Measurements from ENCODE around the gene TMEM43. TPM values are rescaled to one million over a fixed set of nuclear protein-coding genes. Genes with fewer than 3 reads are reported as not detected.
"Not testable (repeated sequence)": the region's sequence is repeated elsewhere in the genome, so short reads cannot be mapped to it uniquely, and the experiment has no call there.

Gene TMEM43
- total and polyA plus RNA-seq, 7 experiments from 2014 or later, result 30.1 to 55.8 (median 50.3) TPM

GRCh38 chr3:14092464-14092863 lies 32.4 kb upstream of the TMEM43 start:
- ChIA-PET POLR2A (no interaction called here), CTCF (no interaction called here)
- H3K36me3 Mint-ChIP-seq, result peaks cover 0 to 8% (median 0%) of the 10 kb centered on the region in 5 donors
- Histone ChIP-seq H3K9me3 (ENCODE audit: control insufficient read depth in 2 of 3, low read length in 3 of 3) (no peaks in the 10 kb centered on the region), H3K36me3 (ENCODE audit: control insufficient read depth in 2 of 3, insufficient read depth in 3 of 3, low read length in 3 of 3) (no peaks in the 10 kb centered on the region), H3K4me3 (ENCODE audit: low read length) (no peak overlapping the region), H3K4me1 (ENCODE audit: control insufficient read depth in 2 of 2, insufficient read depth in 2 of 2, low read length in 2 of 2) (no peaks in the 10 kb centered on the region), H3K27ac (ENCODE audit: low read depth, low read length) (no peak overlapping the region), H3K27me3 (ENCODE audit: control insufficient read depth in 2 of 2, insufficient read depth in 2 of 2, low read length in 2 of 2) (no peaks in the 10 kb centered on the region)
- no peak for DNase-seq
- H3K27ac Mint-ChIP-seq, result no peak overlapping the region
- H3K4me3 Mint-ChIP-seq, result no peak overlapping the region
- ATAC-seq, result no peak
- peaks cover 2 to 23% (median 10%) of the 10 kb centered on the region in 11 donors for H3K9me3 Mint-ChIP-seq
- peaks cover 17 to 52% (median 30%) of the 10 kb centered on the region in 5 donors for H3K27me3 Mint-ChIP-seq
- H3K4me1 Mint-ChIP-seq, result no peaks in the 10 kb centered on the region
- intact Hi-C loops (cut with micrococcal nuclease), result no loop called here

GRCh38 chr3:14093831-14094230 lies 31.0 kb upstream of the TMEM43 start:
- no peak for DNase-seq
- Mint-ChIP-seq H3K36me3 (peaks cover 0 to 5% (median 0%) of the 10 kb centered on the region in 5 donors), H3K27me3 (peaks cover 23 to 51% (median 35%) of the 10 kb centered on the region in 5 donors), H3K9me3 (peaks cover 0 to 20% (median 7%) of the 10 kb centered on the region in 11 donors), H3K4me3 (no peak overlapping the region), H3K27ac (no peak overlapping the region), H3K4me1 (no peaks in the 10 kb centered on the region)
- H3K4me3 ChIP-seq (ENCODE audit: low read length), result no peak overlapping the region
- no peaks in the 10 kb centered on the region for H3K36me3 ChIP-seq (ENCODE audit: control insufficient read depth in 2 of 3, insufficient read depth in 3 of 3, low read length in 3 of 3)
- POLR2A ChIA-PET, result no interaction called here
- CTCF ChIA-PET, result no interaction called here
- H3K27me3 ChIP-seq (ENCODE audit: control insufficient read depth in 2 of 2, insufficient read depth in 2 of 2, low read length in 2 of 2), result no peaks in the 10 kb centered on the region
- ATAC-seq, result no peak
- H3K27ac ChIP-seq (ENCODE audit: low read depth, low read length), result no peak overlapping the region
- H3K9me3 ChIP-seq (ENCODE audit: control insufficient read depth in 2 of 3, low read length in 3 of 3), result peaks cover 0 to 5% (median 0%) of the 10 kb centered on the region in 3 experiments
- H3K4me1 ChIP-seq (ENCODE audit: control insufficient read depth in 2 of 2, insufficient read depth in 2 of 2, low read length in 2 of 2), result no peaks in the 10 kb centered on the region
- intact Hi-C loops (cut with micrococcal nuclease), result no loop called here

- DNase-seq (no peak), ATAC-seq (no peak)
- peaks cover 0 to 5% (median 0%) of the 10 kb centered on the region in 3 experiments for H3K9me3 ChIP-seq (ENCODE audit: control insufficient read depth in 2 of 3, low read length in 3 of 3)
- peaks cover 17 to 37% (median 30%) of the 10 kb centered on the region in 5 donors for H3K27me3 Mint-ChIP-seq
- H3K4me1 ChIP-seq (ENCODE audit: control insufficient read depth in 2 of 2, insufficient read depth in 2 of 2, low read length in 2 of 2), result no peaks in the 10 kb centered on the region
- intact Hi-C loops (cut with micrococcal nuclease), result no loop called here
- H3K4me1 Mint-ChIP-seq, result no peaks in the 10 kb centered on the region
- no peak overlapping the region for H3K27ac Mint-ChIP-seq
- peaks cover 0 to 16% (median 4%) of the 10 kb centered on the region in 11 donors for H3K9me3 Mint-ChIP-seq
- no peaks in the 10 kb centered on the region for H3K36me3 ChIP-seq (ENCODE audit: control insufficient read depth in 2 of 3, insufficient read depth in 3 of 3, low read length in 3 of 3)
- H3K4me3 ChIP-seq (ENCODE audit: low read length), result no peak overlapping the region
- no peak overlapping the region for H3K27ac ChIP-seq (ENCODE audit: low read depth, low read length)
- H3K4me3 Mint-ChIP-seq, result no peak overlapping the region
- ChIA-PET POLR2A (no interaction called here), CTCF (no interaction called here)
- H3K36me3 Mint-ChIP-seq, result peaks cover 0 to 2% (median 0%) of the 10 kb centered on the region in 5 donors
- no peaks in the 10 kb centered on the region for H3K27me3 ChIP-seq (ENCODE audit: control insufficient read depth in 2 of 2, insufficient read depth in 2 of 2, low read length in 2 of 2)
These were observed 28.1 kb upstream of the TMEM43 start for GRCh38 chr3:14096742-14097141.

GRCh38 chr3:14097616-14098391 lies 27.0 kb upstream of the TMEM43 start:
- H3K9me3 Mint-ChIP-seq, result peaks cover 0 to 16% (median 4%) of the 10 kb centered on the region in 11 donors
- DNase-seq (no peak), ATAC-seq (no peak)
- ChIA-PET POLR2A (no interaction called here), CTCF (no interaction called here)
- H3K27me3 Mint-ChIP-seq, result peaks cover 17 to 37% (median 33%) of the 10 kb centered on the region in 5 donors
- Histone ChIP-seq H3K27me3 (ENCODE audit: control insufficient read depth in 2 of 2, insufficient read depth in 2 of 2, low read length in 2 of 2) (no peaks in the 10 kb centered on the region), H3K4me3 (ENCODE audit: low read length) (no peak overlapping the region), H3K9me3 (ENCODE audit: control insufficient read depth in 2 of 3, low read length in 3 of 3) (peaks cover 0 to 5% (median 0%) of the 10 kb centered on the region in 3 experiments), H3K4me1 (ENCODE audit: control insufficient read depth in 2 of 2, insufficient read depth in 2 of 2, low read length in 2 of 2) (no peaks in the 10 kb centered on the region), H3K27ac (ENCODE audit: low read depth, low read length) (no peak overlapping the region), H3K36me3 (ENCODE audit: control insufficient read depth in 2 of 3, insufficient read depth in 3 of 3, low read length in 3 of 3) (no peaks in the 10 kb centered on the region)
- H3K4me1 Mint-ChIP-seq, result no peaks in the 10 kb centered on the region
- H3K36me3 Mint-ChIP-seq, result peaks cover 0 to 2% (median 0%) of the 10 kb centered on the region in 5 donors
- no peak overlapping the region for H3K27ac Mint-ChIP-seq
- no peak overlapping the region for H3K4me3 Mint-ChIP-seq
- intact Hi-C loops (cut with micrococcal nuclease), result no loop called here

- intact Hi-C loops (cut with micrococcal nuclease), result not testable (repeated sequence)
These were observed 15.0 kb upstream of the TMEM43 start for GRCh38 chr3:14109821-14110220.

GRCh38 chr3:14110699-14111098 lies 14.2 kb upstream of the TMEM43 start:
- Histone ChIP-seq H3K27me3 (ENCODE audit: control insufficient read depth in 2 of 2, insufficient read depth in 2 of 2, low read length in 2 of 2) (no peaks in the 10 kb centered on the region), H3K4me1 (ENCODE audit: control insufficient read depth in 2 of 2, insufficient read depth in 2 of 2, low read length in 2 of 2) (no peaks in the 10 kb centered on the region), H3K27ac (ENCODE audit: low read depth, low read length) (no peak overlapping the region), H3K4me3 (ENCODE audit: low read length) (no peak overlapping the region), H3K36me3 (ENCODE audit: control insufficient read depth in 2 of 3, insufficient read depth in 3 of 3, low read length in 3 of 3) (peaks cover 0 to 43% (median 16%) of the 10 kb centered on the region in 3 experiments), H3K9me3 (ENCODE audit: control insufficient read depth in 2 of 3, low read length in 3 of 3) (no peaks in the 10 kb centered on the region)
- Mint-ChIP-seq H3K4me1 (no peaks in the 10 kb centered on the region), H3K27me3 (peaks cover 0 to under 1% (median 0%) of the 10 kb centered on the region in 5 donors), H3K27ac (no peak overlapping the region), H3K9me3 (peaks cover 0 to 3% (median 0%) of the 10 kb centered on the region in 11 donors), H3K4me3 (no peak overlapping the region), H3K36me3 (peaks cover 10 to 49% (median 24%) of the 10 kb centered on the region in 5 donors)
- POLR2A ChIA-PET, result interaction anchor here (1.3 kb wide), 1 partner anchor 14 kb away, joined by 5 read pairs; the partner anchor contains the start of gene CHCHD4
- intact Hi-C loops (cut with micrococcal nuclease), result no loop called here
- DNase-seq, result no peak
- ATAC-seq, result no peak
- CTCF ChIA-PET, result no interaction called here

More at GRCh38 chr3:14109821-14110220, 15.0 kb upstream of the TMEM43 start:
- H3K4me1 Mint-ChIP-seq; DNase-seq; H3K9me3 Mint-ChIP-seq; ATAC-seq; H3K9me3 ChIP-seq (ENCODE audit: control insufficient read depth in 2 of 3, low read length in 3 of 3); H3K4me3 Mint-ChIP-seq; H3K27ac Mint-ChIP-seq; H3K27ac ChIP-seq (ENCODE audit: low read depth, low read length); H3K27me3 ChIP-seq (ENCODE audit: control insufficient read depth in 2 of 2, insufficient read depth in 2 of 2, low read length in 2 of 2); H3K4me3 ChIP-seq (ENCODE audit: low read length); H3K4me1 ChIP-seq (ENCODE audit: control insufficient read depth in 2 of 2, insufficient read depth in 2 of 2, low read length in 2 of 2); H3K27me3 Mint-ChIP-seq: not testable (repeated sequence)
- H3K36me3 ChIP-seq (ENCODE audit: control insufficient read depth in 2 of 3, insufficient read depth in 3 of 3, low read length in 3 of 3), result peaks cover 0 to 34% (median 7%) of the 10 kb centered on the region in 3 experiments
- CTCF ChIA-PET, result interaction anchor here (0.6 kb wide), 1 partner anchor 303 kb away, joined by 3 read pairs; no protein-coding TSS in a partner anchor
- POLR2A ChIA-PET, result interaction anchor here (1.3 kb wide), 1 partner anchor 14 kb away, joined by 5 read pairs; the partner anchor contains the start of gene CHCHD4
- peaks cover 10 to 40% (median 19%) of the 10 kb centered on the region in 5 donors for H3K36me3 Mint-ChIP-seq
